Caco-2 (cell line): Measurements from ENCODE around the gene ZMYND12. TPM values are rescaled to one million over a fixed set of nuclear protein-coding genes. Genes with fewer than 3 reads are reported as not detected.

Source experiments
- BruUV-seq: library from RNA; stranded (reverse); fragments of 400-500 nt; replicated peaks from 2 replicates; lab custom pipeline; 2021; lab: Mats Ljungman, UMichigan
- CTCF ChIA-PET: fragments of 300-600 bp; sonication (Branson Sonifier 250); formaldehyde crosslinking; loops from one replicate; lab custom pipeline; 2022; ENCODE audit warnings: antibody characterized with exemption; lab: Charles Lee
- POLR2A ChIA-PET: fragments of 300-600 bp; sonication (Branson Sonifier 250); formaldehyde crosslinking; loops from one replicate; lab custom pipeline; 2022; ENCODE audit warnings: antibody characterized with exemption; lab: Charles Lee
- DNase-seq, 2 experiments: peaks; one replicate each; pipeline versions ENCODE4 v3.0.0 to v3.0.0-alpha.2; 2020 to 2022
- H3K27me3 ChIP-seq: replicated peaks from 2 replicates; pipeline ENCODE4 v1.6.0; 2011; ENCODE audit warnings: low read length; ENCODE audit not compliant: control insufficient read depth, insufficient read depth
- H3K36me3 ChIP-seq: 2 replicates; pipeline ENCODE4 v1.5.1; 2011; ENCODE audit warnings: low read length; ENCODE audit not compliant: control insufficient read depth, insufficient read depth
- H3K4me1 ChIP-seq: fragments of 250-450 bp; sonication (Bioruptor Pico); 2 replicates; pipeline ENCODE4 v1.5.1; 2020; ENCODE audit warnings: mild to moderate bottlenecking
- H3K4me3 ChIP-seq: 2 replicates; pipeline ENCODE4 v1.5.1; 2011; ENCODE audit warnings: low read depth, mild to moderate bottlenecking, control low read depth, low read length
- H3K9me3 ChIP-seq: fragments of 250-450 bp; sonication (Bioruptor Pico); 2 replicates; pipeline ENCODE4 v1.5.1; 2020; ENCODE audit warnings: mild to moderate bottlenecking, moderate library complexity
- H3K27ac Mint-ChIP-seq: one replicate; pipeline ENCODE4 v1.8.0; 2022; ENCODE audit warnings: mixed read lengths; ENCODE audit not compliant: unreplicated experiment
- H3K27me3 Mint-ChIP-seq: one replicate; pipeline ENCODE4 v1.8.0; 2022; ENCODE audit warnings: mixed read lengths; ENCODE audit not compliant: insufficient read depth, unreplicated experiment
- H3K36me3 Mint-ChIP-seq: one replicate; pipeline ENCODE4 v1.8.0; 2022; ENCODE audit warnings: mild to moderate bottlenecking, mixed read lengths; ENCODE audit not compliant: insufficient read depth, unreplicated experiment
- H3K4me1 Mint-ChIP-seq: one replicate; pipeline ENCODE4 v1.8.0; 2022; ENCODE audit warnings: low read depth, mixed read lengths; ENCODE audit not compliant: unreplicated experiment
- H3K4me3 Mint-ChIP-seq: one replicate; pipeline ENCODE4 v1.8.0; 2022; ENCODE audit warnings: mild to moderate bottlenecking, moderate library complexity, mixed read lengths; ENCODE audit not compliant: unreplicated experiment
- H3K9me3 Mint-ChIP-seq: one replicate; pipeline ENCODE4 v1.8.0; 2022; ENCODE audit warnings: mixed read lengths; ENCODE audit not compliant: unreplicated experiment
- intact Hi-C: fragments of 100-400 bp; cut with micrococcal nuclease; formaldehyde crosslinking; loops from one replicate; pipeline ENCODE4 v1.10.0; 2022; ENCODE audit not compliant: unreplicated experiment
- total RNA-seq: library from RNA; stranded (reverse); gene quantifications from 2 replicates; pipeline ENCODE4 v1.2.3, GENCODE V29; 2022
- TF ChIP-seq, protein P1 (sequence below), 2 experiments: fragments of 200-600 bp in 1 of 2; IDR thresholded peaks; 1 replicate in 1 of 2; 2 replicates in 1 of 2; pipeline versions ENCODE4 v1.5.1 to v1.8.0; 2011 to 2022; ENCODE audit warnings: antibody characterized with exemption in 1 of 2, control low read depth in 1 of 2, inconsistent platforms in 1 of 2, low read depth in 1 of 2, low read length in 1 of 2, mild to moderate bottlenecking in 1 of 2, moderate library complexity in 1 of 2; ENCODE audit not compliant: insufficient read depth in 1 of 2, severe bottlenecking in 1 of 2, unreplicated experiment in 1 of 2

The ZMYND12 gene
- total RNA-seq, 1 experiment from 2014 or later: 0.36 TPM

DNA sequence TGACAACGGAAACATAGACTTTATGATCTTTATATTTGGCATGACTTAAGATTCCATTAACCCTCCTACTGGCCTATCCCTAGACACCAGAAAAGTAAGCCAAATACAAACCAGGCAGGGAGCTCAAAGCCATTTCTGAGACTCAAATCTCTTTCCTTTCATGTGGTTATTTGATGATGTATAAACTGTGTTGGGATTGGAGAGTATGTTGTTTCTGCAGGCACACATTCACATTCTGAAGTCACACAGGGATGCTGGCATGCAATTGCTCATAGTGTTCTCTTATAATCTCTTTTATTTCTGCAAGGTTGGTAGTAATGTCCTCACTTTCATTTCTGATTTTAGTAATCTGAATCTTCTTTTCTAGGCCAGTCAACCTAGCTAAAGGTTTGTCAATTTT lies 5.8 kb downstream of the ZMYND12 start:
- Mint-ChIP-seq H3K4me1 (peaks cover 16% of the 10 kb centered on the region), H3K27me3 (no peaks in the 10 kb centered on the region), H3K4me3 (no peak overlapping the region), H3K9me3 (no peaks in the 10 kb centered on the region), H3K36me3 (no peaks in the 10 kb centered on the region), H3K27ac (no peak overlapping the region)
- Histone ChIP-seq H3K9me3 (no peaks in the 10 kb centered on the region), H3K27me3 (no peaks in the 10 kb centered on the region), H3K36me3 (no peaks in the 10 kb centered on the region), H3K4me1 (peaks cover 10% of the 10 kb centered on the region), H3K4me3 (no peak overlapping the region)
- no TSS peak for BruUV-seq
- DNase-seq: no peak
- intact Hi-C loops: no loop called here
- ChIA-PET CTCF (no interaction called here), POLR2A (no interaction called here)
- TF ChIP-seq, protein P1, sequence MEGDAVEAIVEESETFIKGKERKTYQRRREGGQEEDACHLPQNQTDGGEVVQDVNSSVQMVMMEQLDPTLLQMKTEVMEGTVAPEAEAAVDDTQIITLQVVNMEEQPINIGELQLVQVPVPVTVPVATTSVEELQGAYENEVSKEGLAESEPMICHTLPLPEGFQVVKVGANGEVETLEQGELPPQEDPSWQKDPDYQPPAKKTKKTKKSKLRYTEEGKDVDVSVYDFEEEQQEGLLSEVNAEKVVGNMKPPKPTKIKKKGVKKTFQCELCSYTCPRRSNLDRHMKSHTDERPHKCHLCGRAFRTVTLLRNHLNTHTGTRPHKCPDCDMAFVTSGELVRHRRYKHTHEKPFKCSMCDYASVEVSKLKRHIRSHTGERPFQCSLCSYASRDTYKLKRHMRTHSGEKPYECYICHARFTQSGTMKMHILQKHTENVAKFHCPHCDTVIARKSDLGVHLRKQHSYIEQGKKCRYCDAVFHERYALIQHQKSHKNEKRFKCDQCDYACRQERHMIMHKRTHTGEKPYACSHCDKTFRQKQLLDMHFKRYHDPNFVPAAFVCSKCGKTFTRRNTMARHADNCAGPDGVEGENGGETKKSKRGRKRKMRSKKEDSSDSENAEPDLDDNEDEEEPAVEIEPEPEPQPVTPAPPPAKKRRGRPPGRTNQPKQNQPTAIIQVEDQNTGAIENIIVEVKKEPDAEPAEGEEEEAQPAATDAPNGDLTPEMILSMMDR (IDR thresholded peaks at IDR 0.05; ENCODE audit: insufficient read depth in 1 of 2, low read depth in 1 of 2, low read length in 1 of 2, severe bottlenecking in 1 of 2, unreplicated experiment in 1 of 2): no peak

DNA sequence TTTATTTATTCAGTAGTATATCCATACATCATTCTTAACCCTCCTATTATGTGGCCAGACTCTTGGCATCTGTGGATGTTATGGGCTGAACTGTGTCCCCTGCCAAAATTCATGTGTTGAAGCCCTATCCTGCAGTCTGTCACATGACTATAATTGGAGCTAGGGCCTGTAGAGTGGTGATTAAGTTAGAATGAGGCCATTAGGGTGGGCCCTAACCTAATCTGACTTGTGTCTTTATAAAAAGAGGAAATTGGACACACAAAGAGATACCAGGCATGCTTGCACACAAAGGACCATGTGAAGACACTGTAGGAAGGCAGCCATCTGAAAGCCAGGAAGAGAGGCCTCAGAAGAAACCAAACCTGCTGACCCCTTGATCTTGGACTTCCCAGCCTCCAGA lies 6.6 kb downstream of the ZMYND12 start:
- Mint-ChIP-seq H3K4me3 (no peak overlapping the region), H3K9me3 (no peaks in the 10 kb centered on the region), H3K4me1 (peaks cover 8% of the 10 kb centered on the region), H3K36me3 (no peaks in the 10 kb centered on the region), H3K27ac (no peak overlapping the region), H3K27me3 (no peaks in the 10 kb centered on the region)
- intact Hi-C loops: no loop called here
- no peak for DNase-seq
- no peaks in the 10 kb centered on the region for H3K9me3 ChIP-seq
- H3K4me1 ChIP-seq: peaks cover 4% of the 10 kb centered on the region; the same call in 1 of the 2 replicates
- no peaks in the 10 kb centered on the region for H3K27me3 ChIP-seq
- no peaks in the 10 kb centered on the region for H3K36me3 ChIP-seq
- BruUV-seq: no TSS peak
- TF ChIP-seq, protein P1 (IDR thresholded peaks at IDR 0.05; ENCODE audit: insufficient read depth in 1 of 2, low read depth in 1 of 2, low read length in 1 of 2, severe bottlenecking in 1 of 2, unreplicated experiment in 1 of 2): no peak
- CTCF ChIA-PET: no interaction called here
- POLR2A ChIA-PET: no interaction called here
- no peak overlapping the region for H3K4me3 ChIP-seq

DNA sequence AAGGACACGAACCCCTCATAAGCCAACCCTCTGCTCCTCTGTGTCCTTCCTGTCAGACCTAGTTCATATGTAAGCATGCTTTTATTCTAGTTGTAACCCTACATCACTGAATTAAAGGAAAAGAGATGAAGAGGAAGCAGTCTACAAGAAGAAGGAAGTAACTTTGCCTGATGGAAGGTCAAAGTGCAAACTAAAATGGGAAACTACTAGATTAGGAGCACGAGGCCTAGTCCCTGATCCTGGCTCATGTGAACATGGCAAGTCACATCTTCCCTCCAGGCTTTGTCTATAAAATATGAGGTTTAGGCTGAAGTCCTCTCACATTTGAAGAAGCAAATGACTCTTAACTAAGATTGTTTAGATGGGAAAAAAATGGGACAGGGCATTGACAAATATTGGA lies 13.2 kb downstream of the ZMYND12 start:
- H3K4me1 ChIP-seq: no peaks in the 10 kb centered on the region
- no peaks in the 10 kb centered on the region for H3K36me3 ChIP-seq
- Mint-ChIP-seq H3K4me3 (no peak overlapping the region), H3K4me1 (peaks cover 6% of the 10 kb centered on the region), H3K27me3 (no peaks in the 10 kb centered on the region), H3K27ac (no peak overlapping the region), H3K36me3 (no peaks in the 10 kb centered on the region), H3K9me3 (no peaks in the 10 kb centered on the region)
- no peaks in the 10 kb centered on the region for H3K9me3 ChIP-seq
- CTCF ChIA-PET: no interaction called here
- H3K27me3 ChIP-seq: no peaks in the 10 kb centered on the region
- POLR2A ChIA-PET: no interaction called here
- TF ChIP-seq, protein P1 (IDR thresholded peaks at IDR 0.05; ENCODE audit: insufficient read depth in 1 of 2, low read depth in 1 of 2, low read length in 1 of 2, severe bottlenecking in 1 of 2, unreplicated experiment in 1 of 2): no peak
- BruUV-seq: no TSS peak
- no peak overlapping the region for H3K4me3 ChIP-seq
- intact Hi-C loops: no loop called here
- no peak for DNase-seq
